Measurements from ENCODE around the gene ICAM1.

DNA sequence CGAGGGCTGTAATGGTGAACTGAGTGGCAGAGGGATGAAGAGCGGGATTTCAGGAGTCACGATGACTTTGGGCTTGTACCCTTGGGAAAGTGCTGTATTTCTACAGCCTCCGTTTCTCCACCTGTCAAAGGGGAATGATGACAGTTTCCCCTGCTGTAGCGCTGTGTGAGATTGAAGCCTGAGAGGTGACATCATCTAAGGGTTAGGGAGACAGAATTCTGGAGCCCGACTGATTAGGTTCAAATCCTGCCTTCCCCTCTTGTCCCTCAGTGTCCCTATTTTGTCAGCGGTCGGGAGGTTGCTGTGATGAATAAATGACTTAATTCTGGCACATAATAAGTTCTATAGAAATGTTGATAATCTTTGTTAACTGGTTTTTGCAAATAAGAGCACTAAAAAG is 18.2 kb upstream of the ICAM1 start:
- TF ChIP-seq, protein P1, sequence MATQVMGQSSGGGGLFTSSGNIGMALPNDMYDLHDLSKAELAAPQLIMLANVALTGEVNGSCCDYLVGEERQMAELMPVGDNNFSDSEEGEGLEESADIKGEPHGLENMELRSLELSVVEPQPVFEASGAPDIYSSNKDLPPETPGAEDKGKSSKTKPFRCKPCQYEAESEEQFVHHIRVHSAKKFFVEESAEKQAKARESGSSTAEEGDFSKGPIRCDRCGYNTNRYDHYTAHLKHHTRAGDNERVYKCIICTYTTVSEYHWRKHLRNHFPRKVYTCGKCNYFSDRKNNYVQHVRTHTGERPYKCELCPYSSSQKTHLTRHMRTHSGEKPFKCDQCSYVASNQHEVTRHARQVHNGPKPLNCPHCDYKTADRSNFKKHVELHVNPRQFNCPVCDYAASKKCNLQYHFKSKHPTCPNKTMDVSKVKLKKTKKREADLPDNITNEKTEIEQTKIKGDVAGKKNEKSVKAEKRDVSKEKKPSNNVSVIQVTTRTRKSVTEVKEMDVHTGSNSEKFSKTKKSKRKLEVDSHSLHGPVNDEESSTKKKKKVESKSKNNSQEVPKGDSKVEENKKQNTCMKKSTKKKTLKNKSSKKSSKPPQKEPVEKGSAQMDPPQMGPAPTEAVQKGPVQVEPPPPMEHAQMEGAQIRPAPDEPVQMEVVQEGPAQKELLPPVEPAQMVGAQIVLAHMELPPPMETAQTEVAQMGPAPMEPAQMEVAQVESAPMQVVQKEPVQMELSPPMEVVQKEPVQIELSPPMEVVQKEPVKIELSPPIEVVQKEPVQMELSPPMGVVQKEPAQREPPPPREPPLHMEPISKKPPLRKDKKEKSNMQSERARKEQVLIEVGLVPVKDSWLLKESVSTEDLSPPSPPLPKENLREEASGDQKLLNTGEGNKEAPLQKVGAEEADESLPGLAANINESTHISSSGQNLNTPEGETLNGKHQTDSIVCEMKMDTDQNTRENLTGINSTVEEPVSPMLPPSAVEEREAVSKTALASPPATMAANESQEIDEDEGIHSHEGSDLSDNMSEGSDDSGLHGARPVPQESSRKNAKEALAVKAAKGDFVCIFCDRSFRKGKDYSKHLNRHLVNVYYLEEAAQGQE (IDR thresholded peaks at IDR 0.05; ENCODE audit: insufficient read depth in 1 of 2, low read depth in 2 of 2, low read length in 1 of 2) = no peak
- TF ChIP-seq, protein P2, sequence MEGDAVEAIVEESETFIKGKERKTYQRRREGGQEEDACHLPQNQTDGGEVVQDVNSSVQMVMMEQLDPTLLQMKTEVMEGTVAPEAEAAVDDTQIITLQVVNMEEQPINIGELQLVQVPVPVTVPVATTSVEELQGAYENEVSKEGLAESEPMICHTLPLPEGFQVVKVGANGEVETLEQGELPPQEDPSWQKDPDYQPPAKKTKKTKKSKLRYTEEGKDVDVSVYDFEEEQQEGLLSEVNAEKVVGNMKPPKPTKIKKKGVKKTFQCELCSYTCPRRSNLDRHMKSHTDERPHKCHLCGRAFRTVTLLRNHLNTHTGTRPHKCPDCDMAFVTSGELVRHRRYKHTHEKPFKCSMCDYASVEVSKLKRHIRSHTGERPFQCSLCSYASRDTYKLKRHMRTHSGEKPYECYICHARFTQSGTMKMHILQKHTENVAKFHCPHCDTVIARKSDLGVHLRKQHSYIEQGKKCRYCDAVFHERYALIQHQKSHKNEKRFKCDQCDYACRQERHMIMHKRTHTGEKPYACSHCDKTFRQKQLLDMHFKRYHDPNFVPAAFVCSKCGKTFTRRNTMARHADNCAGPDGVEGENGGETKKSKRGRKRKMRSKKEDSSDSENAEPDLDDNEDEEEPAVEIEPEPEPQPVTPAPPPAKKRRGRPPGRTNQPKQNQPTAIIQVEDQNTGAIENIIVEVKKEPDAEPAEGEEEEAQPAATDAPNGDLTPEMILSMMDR (IDR thresholded peaks at IDR 0.05) = no peak

Measured in Panc1 (cell line).